ENCODE data around the gene CACNA2D4. TPM values are rescaled to one million over a fixed set of nuclear protein-coding genes. Genes with fewer than 3 reads are reported as not detected.

CACNA2D4 gene
- total and polyA plus RNA-seq, 2 donors (not counting 3 experiments of a cell fraction or from before 2014, with no cell fraction given) = 0.58 to 0.73 TPM

GRCh38 chr12:1747609-1748008, 170.8 kb downstream of the CACNA2D4 start:
- DNase-seq (ENCODE audit: low read depth, low spot score) (no peak), FAIRE-seq (no peak)
- H3K9me1 ChIP-seq (replicated peaks; ENCODE audit: control insufficient read depth, extremely low read depth, insufficient read depth, low read length) = no peaks in the 10 kb centered on the region
- dilution Hi-C loops (cut with MboI; ENCODE audit: extremely low pct_ligation_motif_present, low sequenced_read_pairs) = no loop called here
- H3K9ac ChIP-seq (replicated peaks; ENCODE audit: extremely low read depth, insufficient read depth, low read length) = no peak overlapping the region
- CTCF ChIA-PET = no interaction called here
- peaks cover 2% of the 10 kb centered on the region for H4K20me1 ChIP-seq (replicated peaks; ENCODE audit: control insufficient read depth, extremely low read depth, insufficient read depth, low read length)
- no peaks in the 10 kb centered on the region for H3K36me3 ChIP-seq (ENCODE audit: control insufficient read depth in 2 of 2, extremely low read depth in 1 of 2, insufficient read depth in 2 of 2, low read length in 2 of 2)
- POLR2A ChIA-PET = no interaction called here
- intact Hi-C loops (cut with micrococcal nuclease) = no loop called here
- no peak for TF ChIP-seq GATA2 (IDR thresholded peaks at IDR 0.05; ENCODE audit: insufficient read depth, insufficient read length, low read depth, low read length)
- no peak for TF ChIP-seq POLR2AphosphoS5 (IDR thresholded peaks at IDR 0.05; ENCODE audit: insufficient read depth, low read depth, low read length)
- no peak for TF ChIP-seq EZH2 (IDR thresholded peaks at IDR 0.05; ENCODE audit: borderline replicate concordance, low read depth, low read length, severe bottlenecking)
- no peak for TF ChIP-seq CTCF (IDR thresholded peaks at IDR 0.05; ENCODE audit: extremely low read depth in 1 of 2, insufficient read depth in 1 of 2, low read depth in 1 of 2, low read length in 2 of 2)
- TF ChIP-seq MAX (IDR thresholded peaks at IDR 0.05; ENCODE audit: insufficient read depth, insufficient read length) = no peak
- no peak for TF ChIP-seq FOS (IDR thresholded peaks at IDR 0.05; ENCODE audit: borderline replicate concordance, insufficient read depth, low read length)
- no peak overlapping the region for H3K4me2 ChIP-seq (ENCODE audit: insufficient read depth, low read length)
- no peaks in the 10 kb centered on the region for H3K27me3 ChIP-seq (ENCODE audit: control insufficient read depth in 2 of 2, insufficient read depth in 2 of 2, low read length in 2 of 2)
- H3K79me2 ChIP-seq (ENCODE audit: control insufficient read depth, insufficient read depth, low read length) = peaks cover 42% of the 10 kb centered on the region
- H3K4me3 ChIP-seq (replicated peaks in 1 of 3; ENCODE audit: insufficient read depth in 1 of 3, low read depth in 1 of 3, low read length in 3 of 3) = no peak overlapping the region
- peaks cover 7% of the 10 kb centered on the region for H3K4me1 ChIP-seq (ENCODE audit: control insufficient read depth, extremely low read depth, insufficient read depth, low read length)
- no peak overlapping the region for H3K27ac ChIP-seq (ENCODE audit: insufficient read depth, low read depth, low read length)
- no TSS peak for BruUV-seq (replicated peaks)
- H3K9me3 ChIP-seq (replicated peaks; ENCODE audit: control insufficient read depth, insufficient read depth, low read length) = peaks cover 2% of the 10 kb centered on the region
- H2AFZ ChIP-seq (ENCODE audit: low read depth, low read length) = no peak overlapping the region

Data from endothelial cell of umbilical vein (primary cell).